ENCODE measurements around the gene NAA35.

GRCh38 chr9:86041311-86041741 is 100.4 kb downstream of the NAA35 start:
- TF ChIP-seq ZBTB7A (IDR thresholded peaks at IDR 0.05; ENCODE audit: borderline replicate concordance, control insufficient read depth, low read depth, low read length) (no peak), POLR2G (IDR thresholded peaks at IDR 0.05; ENCODE audit: low read depth, low read length) (no peak), SRSF1 (IDR thresholded peaks at IDR 0.05; ENCODE audit: low read depth, low read length) (no peak), ZNF561 (CRISPR knock-in tag; conservative IDR thresholded peaks at IDR 0.05) (no peak), SREBF1 (IDR thresholded peaks at IDR 0.05; ENCODE audit: borderline replicate concordance, low read depth, low read length) (no peak)
